Stomach (tissue), 9 donors: ENCODE results near the gene ZNF438. TPM values are rescaled to one million over a fixed set of nuclear protein-coding genes. Genes with fewer than 3 reads are reported as not detected.

Source experiments
- DNase-seq, 2 donors: peaks; one replicate each; pipeline versions ENCODE4 v3.0.0 to v3.0.0-alpha.2; 2013 to 2019
- H3K27ac ChIP-seq, 5 donors: fragments of 200-600 bp in 4 of 5; sonication (generic) in 4 of 5; one replicate each; pipeline ENCODE4 v1.5.1; 2013 to 2019; ENCODE audit warnings: mild to moderate bottlenecking in 1 of 5, moderate library complexity in 1 of 5
- H3K27me3 ChIP-seq, 3 donors: fragments of 200-600 bp; sonication (generic); one replicate each; pipeline ENCODE4 v1.5.1; 2017 to 2019; ENCODE audit warnings: mixed run types in 1 of 3
- H3K36me3 ChIP-seq, 4 donors: fragments of 200-600 bp; sonication (generic); 1 replicate in 3 of 4; 2 replicates in 1 of 4; pipeline ENCODE4 v1.5.1; 2016 to 2019
- H3K4me1 ChIP-seq, 4 donors: fragments of 200-600 bp; sonication (generic); one replicate each; pipeline ENCODE4 v1.5.1; 2016 to 2019
- H3K4me3 ChIP-seq, 4 donors: fragments of 200-600 bp; sonication (generic) in 3 of 4; one replicate each; pipeline ENCODE4 v1.5.1; 2016 to 2019; ENCODE audit warnings: mild to moderate bottlenecking in 1 of 4
- H3K9me3 ChIP-seq, 4 donors: fragments of 200-600 bp; sonication (generic); one replicate each; pipeline ENCODE4 v1.5.1; 2016 to 2019
- CTCF ChIP-seq, 7 experiments: fragments of 450-650 bp in 4 of 7; fragments of 200-600 bp in 3 of 7; sonication (generic) in 3 of 7; IDR thresholded peaks; one replicate each; pipeline ENCODE4 v1.5.1; 2016 to 2019; ENCODE audit warnings: antibody characterized with exemption in 7 of 7, control low read depth in 2 of 7, mild to moderate bottlenecking in 1 of 7
- EP300 ChIP-seq: sonication (generic); formaldehyde crosslinking; IDR thresholded peaks from one replicate; pipeline ENCODE4 v1.6.1; 2017; ENCODE audit warnings: antibody characterized with exemption
- POLR2A ChIP-seq, 4 donors: fragments of 450-650 bp; IDR thresholded peaks; one replicate each; pipeline ENCODE4 v1.6.1; 2016; ENCODE audit warnings: antibody characterized with exemption in 4 of 4, control low read depth in 2 of 4, mild to moderate bottlenecking in 1 of 4, moderate library complexity in 1 of 4
- POLR2AphosphoS5 ChIP-seq, 3 donors: sonication (generic); formaldehyde crosslinking; IDR thresholded peaks; one replicate each; pipeline ENCODE4 v1.6.1; 2016; ENCODE audit warnings: antibody characterized with exemption in 3 of 3
- WGBS, 5 donors: extraction: QIAGEN DNeasy Blood & Tissue Kit in 3 of 5; methylation state at CpG; one replicate each; pipeline versions ENCODE4 v1.1.5 to v1.1.7; 2013 to 2018; 5-methylcytosine and 5-hydroxymethylcytosine counted together
- intact Hi-C: fragments of 100-400 bp; cut with DNase I; formaldehyde crosslinking; loops from one replicate; pipeline ENCODE4 v1.15.1; 2023; ENCODE audit warnings: low total_unique reads
- polyA plus RNA-seq, 3 donors: library from polyadenylated mRNA; stranded (reverse); fragments of 200-250 nt; gene quantifications; one replicate each; pipeline ENCODE4 v1.2.3, GENCODE V29; 2013
- total RNA-seq, 5 donors: library from RNA; depleted of rRNA; stranded (reverse); fragments of >200 nt; gene quantifications; one replicate each; pipeline versions ENCODE4 v1.1.0 to v1.2.3, GENCODE V29; 2014 to 2016
- donor health status: healthy with polysubstance abuse.
- donor health status: Bipolar disorder and iron deficiency.
- donor health status: healthy.

Gene ZNF438
- total and polyA plus RNA-seq, 8 donors, result 3.5 to 37.9 (median 5.4) TPM; not detected in 1

GRCh38 chr10:30974773-30975415 lies 56.8 kb downstream of the ZNF438 start:
- Histone ChIP-seq H3K4me1 (peaks cover 0 to 19% (median 5%) of the 10 kb centered on the region in 4 donors), H3K4me3 (no peak overlapping the region), H3K9me3 (peaks cover 0 to 4% (median 0%) of the 10 kb centered on the region in 4 donors), H3K36me3 (no peaks in the 10 kb centered on the region), H3K27me3 (no peaks in the 10 kb centered on the region), H3K27ac (peak overlapping the region in 1 of 5 donors; percentile 28)
- peak in 1 of 2 donors; percentile 23 for DNase-seq
- TF ChIP-seq POLR2A (IDR thresholded peaks at IDR 0.05) (no peak), EP300 (no peak), POLR2AphosphoS5 (IDR thresholded peaks at IDR 0.05) (no peak), CTCF (IDR thresholded peaks at IDR 0.05) (no peak)
- intact Hi-C loops, result no loop called here
- 88 to 100% (median 93%) methylated on average over 1 of the region's 1 CpG for WGBS, 5 donors

DNA sequence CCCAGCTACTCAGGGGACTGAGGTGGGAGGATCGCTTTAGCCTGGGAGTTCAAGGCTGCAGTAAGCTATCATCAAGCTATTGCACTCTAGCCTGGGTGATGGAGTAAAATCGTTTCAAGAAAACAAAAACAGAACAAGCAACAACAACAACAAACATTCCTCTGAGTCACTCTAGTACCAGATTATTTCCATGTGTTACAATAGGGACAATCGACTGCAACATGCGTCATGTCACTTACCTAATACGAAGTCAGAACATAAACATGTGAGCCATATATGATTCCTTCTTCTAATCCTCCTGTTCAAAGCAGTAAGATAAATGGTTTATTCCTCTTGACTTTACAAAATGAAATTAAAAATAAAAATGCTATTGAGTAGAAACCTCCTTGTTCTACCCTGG lies 57.3 kb downstream of the ZNF438 start:
- Histone ChIP-seq H3K4me3 (no peak overlapping the region), H3K9me3 (peaks cover 0 to 2% (median 0%) of the 10 kb centered on the region in 4 donors), H3K36me3 (no peaks in the 10 kb centered on the region), H3K27ac (peak overlapping the region in 1 of 5 donors; percentile 28), H3K27me3 (no peaks in the 10 kb centered on the region), H3K4me1 (peaks cover 0 to 19% (median 5%) of the 10 kb centered on the region in 4 donors)
- intact Hi-C loops, result no loop called here
- TF ChIP-seq CTCF (IDR thresholded peaks at IDR 0.05) (no peak), POLR2AphosphoS5 (IDR thresholded peaks at IDR 0.05) (peak in 1 of 3 donors; percentile 6)
- no peak for DNase-seq
- 76 to 89% (median 87%) methylated on average over 5 of the region's 5 CpGs for whole genome bisulfite sequencing, 5 donors

GRCh38 chr10:30973737-30974136 lies 57.9 kb downstream of the ZNF438 start:
- Histone ChIP-seq H3K9me3 (no peaks in the 10 kb centered on the region), H3K36me3 (no peaks in the 10 kb centered on the region), H3K27ac (peak overlapping the region in 1 of 5 donors; percentile 28), H3K4me1 (peaks cover 0 to 19% (median 5%) of the 10 kb centered on the region in 4 donors), H3K27me3 (no peaks in the 10 kb centered on the region), H3K4me3 (no peak overlapping the region)
- intact Hi-C loops, result no loop called here
- 71 to 84% (median 75%) methylated on average over 6 of the region's 6 CpGs for whole genome bisulfite sequencing, 5 donors
- DNase-seq, result no peak
- TF ChIP-seq EP300, result no peak
- TF ChIP-seq POLR2A (IDR thresholded peaks at IDR 0.05), result no peak
- TF ChIP-seq POLR2AphosphoS5 (IDR thresholded peaks at IDR 0.05), result no peak
- no peak for TF ChIP-seq CTCF (IDR thresholded peaks at IDR 0.05)

DNA sequence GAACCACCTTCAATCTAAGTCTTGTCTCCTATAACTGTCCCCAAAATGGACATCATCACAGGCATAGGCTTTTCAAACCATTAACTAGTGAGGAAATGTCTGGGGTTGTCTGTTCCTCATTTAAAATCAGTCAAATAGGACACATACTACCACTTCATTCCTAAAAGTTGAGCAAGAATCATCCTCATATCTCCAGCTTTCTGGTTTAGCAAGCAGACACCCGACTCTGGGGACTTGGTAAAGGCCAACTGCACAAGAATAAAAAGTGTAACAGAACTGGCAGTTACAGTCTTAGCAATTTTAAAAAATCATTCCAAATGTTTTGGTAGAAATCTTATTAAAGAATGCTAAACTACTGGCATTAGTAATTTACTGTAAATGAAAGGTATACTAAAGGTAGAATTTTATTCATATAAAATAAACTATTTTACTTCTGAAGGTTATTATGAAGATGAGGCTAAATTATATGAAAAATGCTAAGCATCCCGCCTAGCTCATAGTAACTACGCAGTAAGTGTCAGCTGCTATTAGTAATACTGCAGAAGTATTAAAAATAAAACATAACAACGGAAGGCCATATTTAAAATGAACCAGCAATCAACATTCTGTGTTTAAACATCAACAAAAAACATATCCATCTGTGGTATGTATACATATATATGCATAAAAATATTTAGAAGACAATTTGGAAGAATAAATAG lies 60.8 kb downstream of the ZNF438 start:
- intact Hi-C loops, result no loop called here
- Histone ChIP-seq H3K27ac (no peak overlapping the region), H3K4me1 (peaks cover 0 to 33% (median 10%) of the 10 kb centered on the region in 4 donors), H3K27me3 (no peaks in the 10 kb centered on the region), H3K4me3 (no peak overlapping the region), H3K9me3 (no peaks in the 10 kb centered on the region), H3K36me3 (no peaks in the 10 kb centered on the region)
- no peak for DNase-seq
- WGBS, 5 donors, result 93 to 96% (median 95%) methylated on average over 4 of the region's 4 CpGs
- no peak for TF ChIP-seq POLR2A (IDR thresholded peaks at IDR 0.05)
- no peak for TF ChIP-seq EP300
- no peak for TF ChIP-seq POLR2AphosphoS5 (IDR thresholded peaks at IDR 0.05)
- no peak for TF ChIP-seq CTCF (IDR thresholded peaks at IDR 0.05)
